GM21529 (cell line): ENCODE measurements around the gene SLC46A3.
A peak's percentile ranks its signal among the peaks of the same experiment; 100 is the strongest.
"Not testable (repeated sequence)": the region's sequence is repeated elsewhere in the genome, so short reads cannot be mapped to it uniquely, and the experiment has no call there.

Experiments used
- ATAC-seq: cut with Tn5 transposase; IDR thresholded peaks from one replicate; pipeline ENCODE4 v1.9.1; 2021; ENCODE audit not compliant: unreplicated experiment

The SLC46A3 gene

DNA sequence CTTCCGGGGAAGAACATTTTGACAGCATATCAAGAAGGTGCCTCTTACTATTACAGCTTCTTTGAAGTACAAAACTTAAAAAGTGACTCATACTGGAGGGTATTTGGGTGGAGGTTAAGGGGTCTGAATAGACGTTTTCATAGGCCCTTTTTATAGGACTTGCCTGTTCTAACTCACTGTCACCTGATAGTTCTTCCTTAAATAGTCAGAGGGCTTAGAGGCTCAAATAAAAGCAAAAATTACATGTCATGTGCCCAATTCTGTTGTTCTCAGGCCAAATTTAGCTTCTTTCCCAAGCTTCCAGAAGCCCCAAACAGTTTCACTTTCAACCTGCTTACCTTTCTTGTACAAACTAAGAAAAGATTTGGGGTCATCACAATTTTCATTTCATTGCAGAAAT is 16.1 kb upstream of the SLC46A3 start:
- no peak for ATAC-seq

DNA sequence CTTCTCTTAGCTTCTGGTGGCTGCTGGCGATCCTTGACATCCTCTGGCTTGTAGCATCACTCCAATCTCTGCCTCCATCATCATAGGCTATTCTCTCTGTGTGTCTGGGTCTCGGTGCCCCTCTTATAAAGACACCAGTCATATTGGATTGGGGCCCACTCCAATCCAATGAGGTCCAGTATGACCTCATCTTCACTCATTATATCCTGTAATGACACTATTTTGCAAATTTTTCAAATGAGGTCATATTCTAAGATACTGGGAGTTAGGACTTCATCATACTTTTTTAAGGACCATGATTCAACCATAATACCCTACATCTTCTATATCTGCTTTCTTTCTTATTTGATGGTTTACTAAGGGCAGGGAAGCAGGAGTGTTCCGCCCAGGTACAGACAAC is 12.0 kb upstream of the SLC46A3 start:
- no peak for ATAC-seq

DNA sequence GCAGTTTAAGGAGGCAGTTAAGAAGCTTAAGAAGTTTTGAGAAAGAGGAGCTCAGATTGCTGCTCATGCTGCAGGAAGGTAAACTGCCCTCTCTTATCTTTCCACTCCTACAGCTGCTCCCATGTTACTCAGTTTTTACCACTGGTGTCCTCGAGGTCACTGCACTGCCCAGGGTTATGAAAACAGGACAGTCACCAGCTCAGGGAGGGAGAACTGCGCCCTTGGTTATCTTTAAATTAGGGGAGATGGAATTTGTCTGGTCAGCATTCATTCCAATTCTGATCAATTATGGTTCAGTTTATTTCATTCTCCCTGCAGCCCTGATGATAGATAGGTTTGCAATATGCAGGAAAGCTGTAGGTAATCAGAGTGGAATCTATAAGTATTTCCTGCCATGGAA is 10.8 kb upstream of the SLC46A3 start:
- ATAC-seq: no peak

DNA sequence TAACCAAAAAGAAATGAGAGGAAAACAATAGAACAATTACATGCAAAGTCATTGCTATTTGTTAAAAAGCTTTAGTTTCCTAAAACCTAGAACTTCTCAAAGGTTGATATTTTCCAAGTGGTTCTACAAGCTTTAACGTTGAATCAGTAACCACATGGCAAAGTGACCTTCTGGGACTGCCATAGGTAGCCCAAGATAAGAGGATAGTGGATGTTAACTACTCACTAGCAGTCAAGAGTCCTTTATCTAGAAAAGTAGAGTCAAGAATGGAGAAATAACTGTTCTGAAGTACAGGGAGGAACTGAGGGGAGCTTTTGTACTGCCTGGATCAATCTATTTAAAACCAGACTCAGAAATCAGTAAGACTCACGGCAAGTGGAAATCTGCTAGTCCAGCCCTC is 9.9 kb upstream of the SLC46A3 start:
- ATAC-seq: no peak

DNA sequence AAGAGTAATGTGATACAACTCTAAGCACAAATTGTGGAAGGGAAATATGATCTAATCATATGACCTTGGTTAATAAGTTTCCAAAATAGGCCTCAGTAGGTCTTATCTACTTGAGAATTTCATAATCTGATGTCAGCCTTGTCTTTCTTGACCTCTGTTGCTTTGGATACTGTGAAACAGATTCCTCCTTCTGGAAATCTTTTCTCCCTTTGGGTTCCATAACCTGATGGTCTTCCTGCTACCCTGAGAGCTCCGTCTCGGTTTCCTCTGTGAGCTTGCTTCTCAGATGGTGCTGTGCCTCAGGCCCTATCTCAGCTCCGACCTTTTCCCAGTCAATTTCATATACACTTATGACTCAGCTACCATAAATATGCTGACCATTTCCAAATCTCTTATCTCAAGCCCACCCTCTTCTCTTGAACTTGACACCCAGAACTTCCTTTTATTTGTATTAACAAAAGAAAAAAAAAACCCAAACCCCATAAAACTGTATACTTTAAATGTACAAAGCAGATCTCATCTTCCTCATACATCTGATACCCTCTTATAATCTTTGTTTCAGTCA is 6.4 kb upstream of the SLC46A3 start:
- ATAC-seq: no peak

DNA sequence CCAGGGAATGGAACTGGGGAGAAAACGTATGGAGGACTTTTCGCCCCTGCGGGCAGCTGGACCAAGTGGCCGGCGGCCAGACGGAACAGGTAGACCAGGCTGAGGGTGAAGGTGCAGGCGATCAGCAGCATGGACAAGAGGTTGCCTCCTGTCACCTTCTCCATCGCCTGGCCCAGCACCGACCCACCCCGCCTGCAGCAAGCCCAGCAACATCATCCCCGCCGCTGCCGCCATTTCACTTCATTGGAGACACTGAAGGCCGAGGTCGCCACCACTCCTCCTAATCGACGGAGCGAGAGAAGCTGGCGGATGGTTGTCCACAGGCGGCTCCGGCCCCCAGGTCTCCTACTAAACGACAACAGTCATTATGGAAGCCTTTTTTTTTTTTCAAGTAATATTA is 5.0 kb upstream of the SLC46A3 start:
- ATAC-seq: no peak

DNA sequence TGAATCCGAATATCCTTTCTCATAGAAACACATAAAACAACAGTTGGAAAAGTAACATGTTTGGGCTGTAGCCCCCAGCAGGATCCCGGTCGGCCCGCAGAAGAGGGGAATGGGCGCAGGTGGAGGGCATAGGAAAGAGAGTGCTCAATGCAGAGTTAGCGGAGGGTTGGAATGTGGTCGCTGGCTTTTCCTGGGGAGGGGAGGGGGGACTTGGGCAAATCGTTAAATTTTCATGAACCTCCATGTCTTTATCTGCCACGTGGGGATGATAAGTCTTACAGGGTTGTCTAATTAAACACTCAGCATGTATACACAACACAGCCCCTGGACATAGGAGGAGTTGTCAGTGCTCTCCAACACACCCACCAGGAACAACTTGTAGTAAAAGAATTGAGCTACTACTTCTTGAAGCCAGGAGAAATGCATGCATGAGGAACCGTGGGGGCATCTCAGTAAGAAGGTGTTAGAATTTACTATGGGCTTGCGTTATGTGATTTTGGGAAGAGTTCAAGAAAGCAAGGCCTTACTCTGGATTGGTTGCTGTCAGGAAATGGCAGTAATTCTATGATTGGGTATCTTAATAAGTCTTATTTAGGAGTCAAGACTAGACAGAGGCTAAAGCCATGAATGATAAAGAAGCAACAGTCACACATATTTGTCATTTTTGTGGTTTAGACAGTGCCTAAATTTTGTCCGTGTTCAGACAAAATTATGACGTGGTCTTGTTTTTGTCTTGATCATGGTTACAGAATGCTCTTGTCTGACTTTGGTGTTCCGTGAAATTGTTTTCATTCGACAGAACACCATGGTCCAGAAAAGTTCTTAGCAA is 671 bp upstream of the SLC46A3 start:
- peak; percentile 9 for ATAC-seq

DNA sequence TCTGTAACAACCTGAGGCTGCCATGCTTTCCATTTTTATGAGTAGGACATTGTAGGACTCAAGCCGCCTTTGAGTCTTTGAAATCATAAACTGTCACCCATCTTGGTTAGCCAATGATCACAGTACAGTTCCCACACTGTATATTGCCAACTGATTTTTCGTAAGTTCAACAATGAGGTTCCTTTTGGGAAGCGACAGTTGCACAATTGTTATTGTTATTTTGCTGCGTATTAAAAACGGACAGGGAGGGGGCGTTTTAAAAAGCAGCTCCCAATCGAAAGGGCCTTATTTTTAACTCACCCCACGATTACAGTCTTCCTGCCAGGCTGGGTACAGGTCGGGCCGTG is 601 bp downstream of the SLC46A3 start:
- ATAC-seq: no peak

DNA sequence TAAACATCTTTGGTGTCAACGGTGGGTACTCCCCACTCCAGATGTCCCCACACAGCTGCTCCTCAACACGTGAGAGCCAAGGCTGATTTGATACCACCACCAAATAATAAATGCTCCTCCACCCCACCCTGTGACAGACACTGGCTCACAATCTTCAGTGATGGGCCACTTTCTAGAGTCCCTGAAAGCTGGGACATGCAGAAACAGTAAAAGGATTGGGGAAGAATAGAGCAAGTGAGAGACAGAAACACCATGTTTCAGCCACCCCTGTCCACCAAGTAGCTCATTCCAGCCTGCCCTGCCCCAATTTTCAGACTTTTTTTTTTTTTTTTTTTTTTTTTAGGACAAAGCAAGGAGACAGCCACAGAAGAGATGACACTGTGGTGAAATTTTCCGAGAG is 1.6 kb downstream of the SLC46A3 start:
- no peak for ATAC-seq

DNA sequence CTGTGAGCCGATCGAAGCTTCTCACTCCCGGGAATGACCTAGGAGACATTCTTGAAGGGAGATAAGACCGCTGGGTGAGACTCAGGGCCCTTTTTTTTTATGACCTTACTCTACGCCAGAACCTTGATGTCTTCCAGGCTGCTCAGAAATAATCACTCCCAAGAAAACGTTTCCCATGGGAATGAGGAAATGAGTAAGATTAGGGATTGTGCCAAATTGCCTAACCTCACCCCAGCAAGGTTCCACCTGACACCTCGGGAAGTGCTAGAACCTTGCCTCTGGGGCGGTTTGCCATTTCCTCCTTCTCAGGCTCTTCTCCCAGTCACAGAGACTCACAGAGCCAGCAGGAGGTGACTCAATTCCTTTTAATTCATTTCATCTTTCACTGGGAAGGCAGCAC is 2.3 kb downstream of the SLC46A3 start:
- ATAC-seq: no peak

DNA sequence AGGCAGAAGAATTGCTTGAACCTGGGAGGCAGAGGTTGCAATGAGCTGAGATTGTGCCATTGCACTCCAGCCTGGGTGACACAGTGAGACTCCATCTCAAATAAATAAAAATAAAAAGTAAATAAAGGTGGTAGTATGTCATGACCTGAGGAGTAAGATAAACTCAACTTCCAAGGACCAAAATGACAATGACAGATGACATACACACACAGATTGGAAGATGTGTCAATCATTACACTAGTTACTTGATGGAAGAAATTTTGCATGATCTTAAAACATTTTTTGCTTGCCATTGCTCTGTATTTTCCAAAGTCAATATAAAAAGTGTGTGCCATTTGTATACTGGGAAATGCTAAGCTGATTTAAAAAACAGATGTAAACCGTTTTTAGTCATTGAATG is 4.1 kb downstream of the SLC46A3 start:
- no peak for ATAC-seq

DNA sequence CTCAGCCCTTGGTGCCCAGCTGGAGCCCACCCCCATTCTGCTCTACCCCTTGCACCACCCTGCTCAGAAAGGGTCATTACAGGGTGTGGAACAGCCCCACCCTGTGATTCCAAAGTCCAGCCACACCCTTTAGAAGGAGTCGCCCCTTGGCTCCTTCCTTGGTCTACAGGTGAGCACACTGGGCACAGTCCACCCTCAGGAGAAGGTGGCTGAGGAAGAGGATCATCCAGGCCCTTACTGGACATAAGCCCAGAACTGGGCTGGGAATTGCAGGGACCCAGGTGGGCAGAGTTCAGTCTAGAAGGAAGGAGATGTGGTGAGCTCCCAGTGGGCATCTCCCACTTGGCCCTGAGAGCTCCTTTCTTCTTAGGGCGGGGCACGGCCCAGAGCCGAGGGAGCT is 8.6 kb downstream of the SLC46A3 start:
- no peak for ATAC-seq

DNA sequence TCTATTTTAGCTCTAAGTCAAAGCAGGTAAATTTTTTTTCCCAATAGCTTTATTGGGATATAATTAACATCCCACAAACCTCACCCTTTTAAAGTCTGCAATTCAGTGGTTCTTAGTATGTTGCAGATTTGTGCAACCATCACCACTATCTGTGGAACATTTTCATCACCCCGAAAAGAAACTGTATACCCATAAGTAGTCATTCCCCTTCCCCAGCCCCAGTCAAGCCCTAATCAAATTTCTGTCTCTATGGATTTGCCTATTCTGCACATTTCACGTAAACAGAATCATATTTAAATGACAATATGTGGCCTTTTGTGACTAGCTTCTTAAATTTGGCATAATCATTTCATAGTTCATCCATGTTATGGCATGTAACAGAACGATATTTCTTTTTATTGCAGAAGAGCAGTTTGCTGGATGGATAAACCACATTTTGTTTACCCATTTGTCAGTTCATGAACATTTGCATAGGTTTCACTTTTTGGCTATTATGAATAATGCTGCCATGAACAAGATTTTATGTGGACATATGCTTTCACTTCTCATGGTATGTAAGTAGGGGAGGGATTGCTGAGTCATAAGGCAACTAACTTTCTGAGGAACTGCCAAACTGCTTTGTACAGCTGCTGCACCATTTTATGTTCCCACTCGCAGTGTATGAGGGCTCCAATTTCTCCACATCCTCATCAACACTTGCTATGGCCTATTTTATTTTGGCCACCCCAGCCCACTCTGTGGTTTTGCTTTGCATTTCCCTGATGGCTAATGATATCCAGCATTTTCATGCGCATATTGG is 10.9 kb downstream of the SLC46A3 start:
- ATAC-seq: peak; percentile 99

DNA sequence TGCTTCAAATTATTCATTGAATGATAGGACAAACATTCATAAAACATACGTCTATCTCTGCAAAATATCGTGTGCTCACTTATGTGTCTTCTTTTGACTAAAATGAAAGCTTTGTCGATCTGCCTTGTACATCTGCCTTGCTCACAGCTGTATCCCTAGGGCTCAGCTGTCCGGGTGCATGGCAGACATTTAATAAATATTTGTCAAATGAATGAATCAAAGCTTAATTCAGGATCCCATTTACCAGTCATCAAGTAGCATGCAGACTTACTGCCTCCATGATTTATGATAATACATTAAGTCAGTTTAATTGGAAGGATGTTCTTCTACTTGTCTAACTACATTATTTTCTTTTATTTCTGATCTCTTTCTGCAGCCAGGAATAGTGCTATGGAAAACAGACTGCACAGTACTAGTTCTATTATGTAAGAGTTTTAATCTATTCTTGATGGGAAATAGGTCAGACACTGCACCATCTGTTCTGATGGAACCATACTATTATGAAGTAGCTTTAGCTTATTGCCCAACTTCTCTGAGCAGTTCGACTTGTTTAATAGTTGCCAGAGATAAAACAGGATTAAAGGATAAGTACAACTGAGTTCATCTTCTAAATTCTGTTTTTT is 13.2 kb downstream of the SLC46A3 start:
- no peak for ATAC-seq

DNA sequence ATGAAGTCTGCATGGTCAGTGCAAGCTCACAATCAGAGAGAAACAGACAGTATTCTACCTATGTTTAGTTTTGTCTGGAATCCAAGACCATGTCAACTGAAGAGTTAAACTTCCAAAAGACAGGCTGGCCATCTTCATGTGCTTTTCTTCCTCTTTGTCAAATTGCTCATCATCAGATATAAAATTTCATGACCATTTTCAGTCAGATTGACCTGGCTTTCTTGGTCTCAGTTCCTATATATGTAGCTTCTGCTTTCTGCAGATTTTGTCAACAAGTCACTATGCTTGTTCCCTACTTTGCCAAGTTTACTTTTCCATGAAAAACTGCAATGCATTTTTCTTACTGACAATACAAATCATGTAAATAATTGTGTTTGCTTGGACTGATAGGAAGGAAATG is 13.9 kb downstream of the SLC46A3 start:
- no peak for ATAC-seq

DNA sequence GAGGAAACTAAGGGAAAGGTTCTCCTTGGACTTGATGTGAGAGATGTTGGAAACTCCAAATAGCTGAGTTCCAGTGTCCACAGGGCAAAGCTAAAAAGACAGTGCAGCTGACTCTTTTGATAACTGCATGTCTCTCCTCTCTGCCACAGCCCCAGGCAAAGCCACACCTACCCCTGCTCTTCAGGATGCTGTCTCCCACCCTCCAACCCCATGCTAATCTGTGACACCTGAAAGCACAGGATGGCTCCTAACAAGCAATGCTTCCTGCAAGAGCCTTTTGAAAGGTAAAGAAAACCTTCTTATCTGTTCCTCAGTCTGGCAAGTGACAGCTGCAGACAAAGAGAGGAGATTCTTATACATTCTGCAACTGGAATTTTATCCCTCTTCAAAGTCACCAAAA is 14.5 kb downstream of the SLC46A3 start:
- ATAC-seq: no peak

DNA sequence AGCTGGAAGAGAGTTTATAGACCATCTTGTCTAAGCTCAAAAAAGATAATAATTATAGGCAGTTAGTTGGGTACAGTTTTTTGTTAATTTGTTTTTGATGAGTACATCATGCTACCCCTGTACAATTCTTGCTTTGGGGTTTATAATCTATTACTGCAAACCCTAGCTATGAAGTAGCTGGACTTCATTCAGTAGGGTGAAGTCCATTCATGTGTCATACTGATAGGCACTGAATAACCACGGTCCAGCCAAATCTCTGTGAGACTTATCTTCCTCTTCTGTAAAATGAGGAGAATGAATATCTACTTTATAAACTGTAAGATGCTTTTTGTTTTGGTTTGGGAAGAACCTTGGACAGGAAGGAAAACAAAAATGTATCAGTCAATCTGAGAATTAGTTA is 19.5 kb downstream of the SLC46A3 start:
- ATAC-seq: no peak

DNA sequence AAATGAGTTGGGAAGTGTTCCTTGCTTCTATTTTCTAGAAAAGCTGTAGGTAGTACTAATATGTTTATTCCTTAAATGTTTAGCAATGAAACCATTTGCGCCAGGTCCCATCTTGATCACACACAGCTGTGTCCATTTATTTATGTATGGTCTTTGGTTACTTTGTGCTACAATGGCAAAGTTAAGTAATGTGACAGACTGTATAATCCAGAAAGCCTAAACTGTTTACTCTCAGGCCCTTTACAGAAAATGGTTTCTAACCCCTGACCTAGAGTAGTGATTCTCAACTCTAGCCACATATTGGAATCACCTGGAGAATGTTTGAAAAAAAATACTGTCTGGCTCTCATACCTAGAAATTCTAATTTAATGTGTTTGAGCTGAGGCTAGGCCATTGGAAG is 21.3 kb downstream of the SLC46A3 start:
- no peak for ATAC-seq

DNA sequence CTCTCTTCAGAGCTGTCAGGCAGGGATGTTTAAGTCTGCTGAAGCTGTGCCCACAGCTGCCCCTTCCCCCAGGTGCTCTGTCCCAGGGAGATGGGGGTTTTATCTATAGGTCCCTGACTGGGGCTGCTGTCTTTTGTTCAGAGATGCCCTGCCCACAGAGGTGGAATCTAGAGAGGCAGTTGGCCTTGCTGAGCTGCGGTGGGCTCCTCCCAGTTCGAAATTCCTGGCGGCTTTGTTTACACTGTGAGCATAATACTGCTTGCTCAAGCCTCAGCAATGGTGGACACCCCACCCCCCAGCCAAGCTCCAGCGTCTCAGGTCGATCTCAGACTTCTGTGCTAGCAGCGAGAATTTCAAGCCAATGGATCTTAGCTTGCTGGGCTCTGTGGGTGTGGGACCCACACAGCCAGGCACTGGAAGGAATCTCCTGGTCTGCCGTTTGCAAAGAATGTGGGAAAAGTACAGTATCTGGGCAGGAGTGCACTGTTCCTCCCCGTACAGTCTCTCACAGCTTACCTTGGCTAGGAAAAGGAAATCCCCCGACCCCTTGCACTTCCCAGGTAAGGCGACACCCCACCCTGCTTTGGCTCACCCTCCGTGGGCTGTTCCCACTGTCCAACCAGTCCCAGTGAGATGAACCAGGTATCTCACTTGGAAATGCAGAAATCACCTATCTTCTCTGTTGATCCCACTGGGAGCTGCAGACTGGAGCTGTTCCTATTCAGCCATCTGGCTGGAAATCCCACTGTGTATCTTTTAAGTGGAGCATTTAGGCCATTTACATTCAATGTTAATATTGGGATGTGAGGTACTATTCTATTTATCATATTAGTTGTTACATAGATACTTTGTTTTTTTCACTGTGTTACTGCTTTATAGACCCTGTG is 24.9 kb downstream of the SLC46A3 start:
- ATAC-seq: not testable (repeated sequence)

DNA sequence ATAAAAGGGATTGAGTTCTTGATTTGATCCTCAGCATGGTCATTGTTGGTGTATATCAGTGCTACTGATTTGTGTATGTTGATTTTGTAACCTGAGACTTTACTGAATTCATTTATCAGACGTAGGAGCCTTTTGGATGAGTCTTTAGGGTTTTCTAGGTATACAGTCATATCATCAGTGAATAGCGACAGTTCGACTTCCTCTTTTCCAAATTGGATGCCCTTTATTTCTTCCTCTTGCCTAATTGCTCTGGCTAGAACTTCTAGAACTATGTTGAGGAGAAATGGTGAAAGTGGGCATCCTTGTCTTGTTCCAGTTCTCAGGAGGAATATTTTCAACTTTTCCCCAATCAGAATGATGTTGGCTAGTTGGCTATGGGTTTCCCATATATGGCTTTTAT is 32.9 kb downstream of the SLC46A3 start:
- no peak for ATAC-seq

DNA sequence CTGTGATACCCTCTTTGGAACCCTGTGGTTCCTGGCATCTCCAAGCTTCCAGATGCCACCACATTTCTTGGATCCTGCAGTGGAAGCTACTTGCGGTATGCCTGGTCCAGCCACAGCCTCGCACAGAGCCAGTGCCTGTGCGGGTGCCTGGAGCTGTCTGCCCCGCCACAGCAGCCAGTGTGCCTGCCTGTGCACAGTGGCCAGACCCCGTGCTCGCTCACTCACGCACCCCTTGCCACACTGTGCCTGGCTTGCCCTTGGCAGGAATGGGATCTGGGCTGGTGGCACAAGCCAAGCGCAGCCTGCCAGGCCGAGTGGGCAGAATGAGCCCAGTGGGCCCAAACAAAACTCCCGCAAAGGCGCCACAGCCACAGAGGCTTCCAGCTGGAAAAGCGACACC is 33.7 kb downstream of the SLC46A3 start:
- ATAC-seq: no peak
